GM18951 (cell line): ENCODE results near the gene E2F1.

Experiments
- POLR2A ChIP-seq: IDR thresholded peaks from 4 replicates; pipeline ENCODE4 v1.6.1; 2011; ENCODE audit warnings: mild to moderate bottlenecking; ENCODE audit not compliant: insufficient read length, insufficient read depth; ENCODE audit errors: extremely low read depth
- in situ Hi-C: fragments of 300-500 bp; cut with MboI; formaldehyde crosslinking; loops from one replicate; pipeline ENCODE4 v1.12.0; 2022; ENCODE audit warnings: low sequenced_read_pairs, mixed read lengths, inconsistent platforms; ENCODE audit not compliant: unreplicated experiment

The E2F1 gene

DNA sequence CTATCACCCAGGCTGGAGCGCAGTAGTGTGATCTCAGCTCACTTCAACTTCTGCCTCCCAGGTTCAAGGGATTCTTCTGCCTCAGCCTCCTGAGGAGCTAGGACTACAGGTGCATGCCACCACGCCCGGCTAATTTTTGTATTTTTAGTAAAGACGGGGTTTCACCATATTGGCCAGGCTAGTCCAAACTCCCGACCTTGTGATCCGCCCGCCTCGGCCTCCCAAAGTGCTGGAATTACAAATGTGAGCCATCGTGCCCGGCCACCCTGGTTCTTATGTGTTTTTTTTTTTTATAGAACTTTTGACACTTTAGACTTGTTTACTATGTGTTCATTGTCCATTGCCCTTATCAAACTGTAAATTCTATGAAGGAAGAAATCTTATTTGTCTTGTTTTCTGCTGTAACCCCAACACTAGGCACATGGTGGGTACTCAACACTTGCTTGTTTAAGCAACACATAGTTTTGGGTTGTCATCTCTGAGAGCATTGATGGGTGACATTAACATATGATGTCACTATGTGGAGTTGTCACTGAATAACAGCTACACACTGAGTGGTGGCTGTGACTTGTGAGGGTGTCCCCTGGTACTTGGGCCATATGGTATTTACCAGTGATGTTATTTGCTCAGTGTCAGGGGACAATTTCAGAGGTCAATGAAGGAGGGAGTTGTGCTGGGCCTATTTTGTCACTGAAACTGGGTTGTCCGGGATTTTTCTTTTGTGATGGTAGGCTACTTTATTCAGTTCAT, 35.4 kb upstream of the E2F1 start:
- in situ Hi-C loops = no loop called here
- no peak for TF ChIP-seq POLR2A

DNA sequence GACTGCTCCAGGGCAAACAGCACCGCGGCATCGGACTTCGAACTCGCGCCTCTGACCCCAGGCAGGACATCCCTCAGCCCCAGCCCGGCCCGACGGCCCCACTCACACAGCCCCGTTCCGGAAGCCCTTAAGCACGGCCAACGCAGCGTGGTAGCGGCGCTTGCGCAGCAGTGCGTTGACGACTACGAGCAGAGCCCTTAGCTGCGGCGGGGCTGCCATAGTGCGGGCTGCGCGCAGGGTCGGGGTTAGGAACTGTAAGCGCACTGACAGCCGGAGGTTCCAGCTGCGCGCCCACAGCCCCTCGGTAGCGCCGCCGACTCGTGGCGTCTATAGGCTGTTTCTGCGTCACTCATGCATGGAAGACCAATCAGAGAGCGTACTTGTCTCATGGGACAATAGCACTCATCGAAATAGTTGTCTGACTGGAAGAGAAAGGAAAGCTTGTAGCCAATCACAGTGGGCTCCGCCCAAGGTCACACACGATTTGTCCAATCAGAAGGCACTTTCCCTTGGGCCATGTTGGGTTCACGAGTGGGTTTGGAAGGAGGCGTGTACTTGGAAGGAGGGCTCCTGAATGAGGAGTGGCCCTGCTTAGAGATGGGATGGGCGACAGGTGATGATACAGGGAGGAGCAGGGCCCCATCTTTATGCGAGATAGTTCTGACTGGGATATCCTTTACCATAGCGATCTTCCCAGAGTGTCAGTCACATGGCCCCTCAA, 34.0 kb upstream of the E2F1 start, which contains the start of gene PXMP4:
Gene PXMP4 (minus strand): TSS at position 322 of the 721 bp plus-strand sequence. CDS start 103 bp downstream, at position 219.
- peak; percentile 67 for TF ChIP-seq POLR2A
- in situ Hi-C loops = no loop called here

DNA sequence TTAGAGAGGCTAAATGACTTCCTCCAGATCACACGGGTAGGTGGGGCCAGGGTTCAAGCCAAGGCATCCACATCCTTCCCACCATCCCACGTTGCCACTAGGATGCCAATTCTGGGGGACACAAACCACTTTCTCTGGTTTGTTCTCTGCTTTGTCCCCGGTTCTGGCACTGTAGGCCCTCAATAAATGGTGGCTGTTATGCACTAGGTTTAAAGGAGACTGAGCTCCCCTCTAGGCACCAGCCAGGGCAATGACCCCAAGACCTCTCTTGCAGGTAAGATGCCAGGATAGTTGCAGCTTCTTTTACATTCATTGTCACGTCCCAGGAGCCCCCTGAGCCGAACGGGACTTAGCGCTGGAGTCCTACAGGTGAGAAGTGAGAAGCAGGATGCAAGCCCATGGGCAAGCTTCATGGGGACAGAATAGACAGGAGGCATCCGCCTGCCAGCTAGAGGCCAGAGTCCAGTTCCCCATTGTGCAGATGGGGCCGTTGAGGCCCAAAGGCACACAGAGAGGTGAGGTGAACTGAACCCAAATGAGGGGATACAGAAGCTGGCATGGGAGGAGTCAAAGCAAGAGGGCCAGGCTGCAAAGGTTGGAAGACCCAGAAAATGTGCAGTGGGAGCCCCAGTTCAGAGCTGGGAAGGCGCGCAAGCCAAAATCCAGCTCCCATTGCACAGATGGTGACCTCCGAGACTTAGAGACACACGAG, 33.2 kb upstream of the E2F1 start:
- TF ChIP-seq POLR2A = no peak
- in situ Hi-C loops = no loop called here

DNA sequence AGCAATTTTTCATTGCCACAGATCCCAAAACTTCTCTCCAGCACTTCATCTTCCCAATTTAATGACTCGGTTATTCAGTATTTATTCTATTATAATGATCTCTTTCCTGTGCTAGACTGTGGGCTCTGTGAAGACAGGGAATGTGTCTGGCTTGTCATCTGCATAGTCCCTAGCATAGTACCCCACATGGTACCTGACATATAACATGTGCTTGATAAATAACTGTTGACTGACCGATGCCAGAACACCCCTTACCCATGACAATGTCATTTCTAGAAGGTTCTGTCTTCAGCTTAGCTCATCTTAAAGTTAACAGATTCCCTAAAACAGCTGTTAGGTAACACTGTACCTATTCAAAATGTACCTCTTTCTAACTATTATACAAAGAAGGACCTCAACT, 30.3 kb upstream of the E2F1 start:
- TF ChIP-seq POLR2A = no peak
- in situ Hi-C loops = no loop called here

DNA sequence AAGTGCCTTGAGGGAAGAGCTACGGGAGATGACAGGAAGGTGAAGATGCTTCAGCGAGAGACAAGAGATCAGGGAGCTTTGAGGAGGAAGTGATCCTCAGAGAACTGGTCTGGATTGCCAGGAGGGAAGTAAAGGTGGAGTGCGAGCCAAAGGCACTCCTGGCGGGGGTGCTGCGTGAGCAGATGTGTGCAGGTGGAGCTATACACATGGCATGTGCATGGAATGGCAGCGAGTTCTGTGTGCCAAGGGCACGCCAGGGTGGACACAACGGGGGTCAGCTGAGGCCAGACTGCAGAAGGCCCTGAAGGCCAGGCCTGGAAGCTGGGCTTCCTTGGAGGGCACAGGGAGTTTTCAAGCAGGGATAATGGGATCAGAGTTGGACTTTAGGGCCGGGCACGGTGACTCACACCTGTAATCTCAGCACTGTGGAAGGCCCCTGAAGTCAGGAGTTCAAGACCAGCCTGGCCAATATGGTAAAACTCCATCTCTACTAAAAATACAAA, 27.7 kb upstream of the E2F1 start:
- in situ Hi-C loops = no loop called here
- no peak for TF ChIP-seq POLR2A

DNA sequence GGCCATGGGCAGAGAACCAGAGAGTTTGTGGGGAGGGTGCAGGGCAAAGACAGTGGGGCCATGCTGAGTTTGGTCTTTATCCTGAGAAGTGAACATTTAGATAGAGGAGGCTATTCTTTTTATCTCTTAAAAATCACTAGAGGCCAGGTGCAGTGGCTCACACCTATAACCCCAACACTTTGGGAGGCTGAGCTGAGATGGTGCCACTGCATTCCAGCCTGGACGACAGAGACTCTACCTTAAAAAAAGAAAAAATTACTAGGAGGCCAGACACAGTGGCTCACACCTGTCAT, 25.2 kb upstream of the E2F1 start:
- no peak for TF ChIP-seq POLR2A
- in situ Hi-C loops = no loop called here

DNA sequence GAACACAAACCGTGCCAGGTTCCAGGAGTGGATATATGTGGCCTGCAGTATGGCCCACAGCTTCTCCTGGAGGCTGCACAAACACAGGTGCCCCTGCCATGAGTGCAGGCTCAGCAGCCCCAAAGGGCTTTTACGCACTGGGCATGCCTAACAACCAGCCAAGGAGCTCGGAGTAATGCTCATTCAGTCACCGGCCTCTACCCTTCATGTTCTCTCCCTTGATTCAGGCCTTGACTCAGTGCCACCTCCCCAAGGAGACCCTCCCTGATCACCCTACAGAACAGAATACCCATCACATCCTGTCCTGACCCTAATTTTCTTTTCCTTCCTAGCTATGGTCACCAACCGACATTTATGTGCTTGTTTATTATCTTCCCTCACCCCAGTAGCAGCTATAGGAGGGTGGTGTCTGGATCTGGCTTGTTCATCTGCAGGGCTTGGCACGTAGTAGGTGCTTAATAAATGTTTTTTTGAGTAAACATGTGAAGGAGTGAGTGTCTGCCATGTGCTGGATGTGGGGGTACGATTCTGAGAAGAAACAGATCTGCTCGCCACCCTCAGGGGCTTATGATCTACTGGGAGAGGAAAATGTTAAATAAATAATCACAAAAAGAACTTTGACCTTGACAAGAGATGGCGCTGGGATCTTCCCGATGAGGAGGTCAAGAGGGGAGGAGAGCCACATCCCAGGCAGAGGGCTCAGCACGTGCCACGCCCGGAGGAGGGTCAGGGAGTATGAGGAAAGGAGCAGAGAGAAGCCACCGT, 24.7 kb upstream of the E2F1 start:
- in situ Hi-C loops = no loop called here

DNA sequence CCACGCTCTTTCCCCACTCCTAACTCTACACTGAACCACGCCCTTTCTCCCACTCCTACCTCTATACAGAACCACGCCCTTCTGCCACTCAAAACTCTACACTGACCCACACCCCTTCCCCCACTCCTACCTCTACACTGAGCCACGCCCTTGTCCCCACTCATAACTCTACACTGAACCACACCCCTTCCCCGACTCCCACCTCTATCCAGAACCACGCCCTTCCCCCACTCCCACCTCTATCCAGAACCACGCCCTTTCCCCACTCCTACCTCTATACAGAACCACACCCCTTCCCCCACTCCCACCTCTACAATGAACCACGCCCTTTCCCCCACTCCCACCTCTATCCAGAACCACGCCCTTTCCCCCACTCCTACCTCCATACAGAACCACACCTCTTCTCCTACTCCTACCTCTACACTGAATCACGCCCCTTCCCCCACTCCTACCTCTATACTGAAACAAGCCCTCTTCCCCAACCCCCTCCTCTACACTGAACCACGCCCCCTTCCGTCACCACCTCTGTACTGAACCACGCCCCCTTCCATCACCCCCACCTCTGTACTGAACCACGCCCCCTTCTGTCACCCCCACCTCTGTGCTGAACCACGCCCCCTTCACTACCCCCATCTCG, 23.8 kb upstream of the E2F1 start:
- TF ChIP-seq POLR2A = no peak
- in situ Hi-C loops = no loop called here

More for the DNA sequence above, 24.7 kb upstream of the E2F1 start:
- no peak for TF ChIP-seq POLR2A

DNA sequence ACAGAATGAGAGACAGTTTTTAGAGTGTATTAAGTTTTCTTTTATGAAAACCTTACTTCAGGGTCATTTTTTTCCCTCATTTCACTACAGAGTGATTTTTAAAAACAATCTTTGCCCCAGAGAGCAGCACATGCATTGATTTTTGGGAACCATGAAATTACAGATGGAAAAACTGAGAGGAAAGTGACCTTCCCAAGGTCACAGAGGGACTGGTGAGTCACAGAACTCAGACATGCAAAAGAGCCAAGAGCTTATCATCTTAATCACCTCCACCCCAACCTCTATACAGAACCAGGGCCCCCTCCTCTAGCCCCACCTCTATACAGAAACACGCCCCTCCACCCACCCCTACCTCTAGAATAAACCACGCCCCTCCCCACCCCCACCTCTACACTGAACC, 23.2 kb upstream of the E2F1 start:
- TF ChIP-seq POLR2A = no peak
- in situ Hi-C loops = no loop called here

DNA sequence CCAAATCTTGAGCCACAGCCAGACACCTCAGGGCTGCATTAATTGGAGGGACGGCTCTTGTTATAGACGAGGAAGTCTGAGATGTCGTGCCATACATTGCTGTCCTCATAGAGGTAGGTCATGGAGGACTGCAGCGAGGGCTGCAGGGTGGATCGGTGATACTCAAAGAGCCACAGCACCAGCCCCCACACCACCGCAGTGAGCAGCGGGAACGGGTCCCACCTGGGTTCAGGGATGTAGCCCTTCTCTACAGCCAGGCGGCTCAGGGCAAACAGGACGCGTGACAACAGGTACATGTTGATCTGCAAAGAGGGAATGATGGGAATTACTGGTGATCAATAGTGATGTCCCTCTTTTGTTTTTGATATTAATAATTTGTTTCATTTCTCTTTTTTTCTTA, 21.5 kb upstream of the E2F1 start:
- in situ Hi-C loops = no loop called here
- TF ChIP-seq POLR2A = no peak

DNA sequence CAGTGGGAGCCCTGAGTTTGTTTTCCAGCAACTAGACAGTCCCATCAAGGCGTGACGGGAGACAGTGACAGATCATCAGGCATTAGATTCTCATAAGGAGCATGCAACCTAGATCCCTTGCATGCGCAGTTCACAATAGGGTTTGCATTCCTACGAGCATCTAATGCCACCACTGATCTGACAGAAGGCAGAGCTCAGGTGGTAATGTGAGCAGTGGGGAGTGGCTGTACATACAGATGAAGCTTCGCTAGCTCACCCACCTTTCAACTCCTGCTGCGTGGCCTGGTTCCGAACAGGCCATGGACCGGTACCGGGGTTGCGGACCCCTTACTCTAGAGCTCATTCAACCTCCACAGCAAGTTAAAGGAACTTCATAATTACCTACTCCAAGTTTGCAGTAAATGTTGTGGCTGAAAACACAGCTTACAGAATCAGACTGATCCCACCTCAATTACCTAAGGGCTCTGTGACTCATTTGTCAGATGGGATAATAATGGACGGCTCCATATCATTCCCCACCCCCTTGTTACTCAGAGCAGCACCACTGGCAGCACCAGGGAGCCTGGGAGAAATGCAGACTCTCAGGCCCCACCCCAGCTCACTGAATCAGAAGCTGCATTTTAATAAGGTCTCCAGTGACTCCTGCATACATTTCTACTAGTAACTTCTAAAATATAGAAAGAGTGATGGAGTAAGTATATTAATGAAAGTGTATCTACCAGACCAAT, 18.2 kb upstream of the E2F1 start:
- TF ChIP-seq POLR2A = no peak
- in situ Hi-C loops = no loop called here

DNA sequence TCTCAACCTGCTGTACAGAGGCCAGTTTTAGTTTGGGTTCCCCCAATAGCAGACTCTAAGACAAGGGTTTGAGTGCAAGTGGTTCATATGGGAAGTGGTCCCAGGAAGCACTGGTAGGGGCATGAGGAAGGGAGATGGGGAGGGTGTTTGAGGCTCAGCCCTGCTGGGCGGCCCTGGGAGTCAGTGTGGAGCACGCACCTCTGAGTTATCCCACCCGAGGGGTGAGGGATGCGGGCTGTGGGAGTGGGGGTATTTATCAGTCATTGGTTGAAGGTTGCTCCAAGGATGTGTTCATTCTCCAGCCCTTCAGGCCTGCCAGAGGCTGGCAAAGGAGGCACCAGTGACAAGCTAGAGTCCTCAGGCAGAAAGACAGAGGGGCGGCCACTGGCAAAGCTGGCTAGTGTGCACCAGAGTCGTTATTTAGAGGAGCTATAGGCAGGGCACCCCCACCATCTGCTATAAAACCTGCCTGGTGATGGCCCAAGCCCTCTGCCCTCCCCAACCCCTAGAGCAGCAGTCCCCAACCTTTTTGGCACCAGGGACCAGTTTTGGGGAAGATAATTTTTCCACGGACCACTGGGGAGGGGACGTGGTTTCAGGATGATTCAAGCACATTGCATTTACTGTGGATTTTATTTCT, 17.4 kb upstream of the E2F1 start:
- in situ Hi-C loops = no loop called here

DNA sequence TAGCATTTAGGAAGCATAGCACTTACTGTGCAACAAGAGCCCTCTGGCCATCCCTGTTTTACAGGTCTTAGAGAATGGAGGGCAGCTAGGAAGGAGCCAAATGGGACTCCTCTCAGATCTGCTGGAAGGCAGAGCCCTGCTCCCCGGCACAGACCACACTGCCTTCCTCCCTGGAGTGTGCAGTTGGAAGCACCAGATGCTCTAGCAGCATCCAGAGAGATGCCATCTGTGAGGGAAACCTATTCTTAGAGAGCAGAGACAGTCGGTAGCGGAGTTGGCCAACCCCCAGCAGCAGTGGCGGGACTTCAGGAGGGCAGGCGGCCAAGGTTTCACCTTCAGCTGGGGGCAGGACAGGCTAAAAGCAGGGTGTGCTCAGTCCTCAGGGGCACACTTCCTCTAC, 16.7 kb upstream of the E2F1 start:
- in situ Hi-C loops = no loop called here
- no peak for TF ChIP-seq POLR2A

More for the DNA sequence above, 17.4 kb upstream of the E2F1 start:
- TF ChIP-seq POLR2A = no peak
